SH-SY5Y (cell line): ENCODE data around the gene AAGAB.

Experiments used
- GATA2 ChIP-seq: IDR thresholded peaks from 2 replicates; pipeline ENCODE4 v1.6.1; 2011; ENCODE audit warnings: mild to moderate bottlenecking, low read depth, low read length
- GATA3 ChIP-seq: IDR thresholded peaks from 2 replicates; pipeline ENCODE4 v1.6.1; 2011; ENCODE audit warnings: low read depth, mild to moderate bottlenecking, low read length, moderate library complexity

GRCh38 chr15:67175643-67176071 lies 78.8 kb downstream of the AAGAB start:
- TF ChIP-seq GATA2 (no peak), GATA3 (no peak)
